HG02938 (cell line): ENCODE data around the gene IMPDH1.

Experiments used
- ATAC-seq: cut with Tn5 transposase; IDR thresholded peaks from one replicate; pipeline ENCODE4 v1.9.1; 2021; ENCODE audit warnings: mild to moderate bottlenecking, moderate library complexity; ENCODE audit not compliant: unreplicated experiment

The IMPDH1 gene

GRCh38 chr7:128435327-128435686 lies 25.5 kb upstream of the IMPDH1 start:
- ATAC-seq = no peak

DNA sequence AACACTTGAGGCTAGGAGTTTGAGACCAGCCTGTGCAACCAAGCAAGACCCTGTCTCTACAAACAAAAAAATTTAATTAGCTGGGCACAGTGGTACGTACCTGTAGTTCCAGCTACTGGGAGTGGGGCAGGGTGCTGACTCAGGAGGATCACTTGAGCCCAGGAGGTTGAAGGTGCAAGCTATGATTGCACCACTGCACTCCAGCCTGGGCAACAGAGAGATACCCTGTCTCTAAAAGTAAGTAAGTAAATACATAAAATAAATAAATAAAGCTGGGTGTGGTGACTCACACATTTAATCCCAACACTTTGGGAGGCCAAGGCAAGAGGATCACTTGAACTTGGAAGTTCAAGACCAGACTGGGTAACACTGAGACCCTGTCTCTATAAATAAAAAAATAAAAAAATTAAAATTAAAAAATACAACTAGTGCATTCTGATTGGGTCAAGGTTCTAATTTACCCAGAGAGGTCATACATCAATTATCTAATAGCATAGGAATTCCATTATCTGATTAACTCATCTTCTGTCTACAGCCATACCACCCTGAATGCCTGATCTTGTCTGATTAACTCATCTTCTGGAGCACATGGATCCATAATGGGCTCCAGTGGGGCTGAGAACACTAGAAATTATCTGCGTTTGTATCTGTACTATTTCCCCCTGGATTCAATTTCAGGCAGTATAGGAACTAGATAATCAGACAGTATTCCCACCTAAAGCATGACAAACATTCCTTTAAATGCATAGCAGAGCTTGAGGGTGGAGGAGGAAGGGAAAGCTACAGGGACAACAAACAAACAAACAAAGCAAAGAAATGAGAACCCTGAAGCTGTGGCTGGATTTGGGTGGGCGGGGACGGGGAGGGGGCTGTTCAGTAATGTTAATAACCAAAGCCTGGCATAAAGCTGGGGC lies 24.9 kb upstream of the IMPDH1 start:
- ATAC-seq = no peak

GRCh38 chr7:128431754-128432153 lies 22.0 kb upstream of the IMPDH1 start:
- no peak for ATAC-seq

DNA sequence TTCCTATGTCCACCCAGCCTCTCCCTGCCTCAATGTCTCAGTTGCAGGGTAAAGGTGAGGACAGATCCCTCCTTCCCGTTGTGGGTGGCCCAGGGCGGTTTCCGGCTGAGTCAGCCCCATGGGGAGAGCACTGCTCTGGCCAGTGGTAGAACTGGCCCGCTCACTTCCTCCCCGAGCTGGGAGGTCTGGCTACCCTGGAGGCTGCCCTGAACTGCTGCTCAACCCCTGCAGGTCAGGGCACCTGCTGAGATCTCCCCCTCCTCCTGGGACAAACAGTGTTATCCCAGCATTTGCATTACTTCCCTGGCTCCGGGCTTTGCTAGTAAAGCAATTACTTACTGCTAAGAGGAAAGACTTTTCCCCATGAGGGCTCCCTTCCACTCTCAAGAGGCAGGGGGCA lies 21.4 kb upstream of the IMPDH1 start:
- no peak for ATAC-seq

DNA sequence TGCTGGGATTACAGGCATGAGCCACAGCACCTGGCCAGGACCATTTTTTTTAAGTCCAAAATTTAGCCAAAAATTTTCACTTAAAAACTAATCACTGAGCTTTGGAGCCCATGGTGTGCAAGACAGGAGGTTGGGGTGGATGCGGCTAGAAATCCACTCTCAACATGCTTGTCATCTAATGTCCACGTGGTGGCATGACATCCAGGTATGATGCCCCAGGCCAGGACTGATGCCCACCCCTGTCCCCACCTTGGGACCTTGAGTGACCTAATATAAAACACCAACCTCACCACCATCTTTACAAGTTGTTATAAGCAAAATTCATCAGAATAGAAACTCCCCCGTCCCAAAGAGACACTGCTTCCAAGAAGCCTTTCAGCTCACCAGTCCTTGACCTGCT lies 20.4 kb upstream of the IMPDH1 start:
- no peak for ATAC-seq

GRCh38 chr7:128427289-128427891 lies 17.6 kb upstream of the IMPDH1 start:
- no peak for ATAC-seq

- no peak for ATAC-seq
These were observed 16.1 kb upstream of the IMPDH1 start for GRCh38 chr7:128425850-128426249.

DNA sequence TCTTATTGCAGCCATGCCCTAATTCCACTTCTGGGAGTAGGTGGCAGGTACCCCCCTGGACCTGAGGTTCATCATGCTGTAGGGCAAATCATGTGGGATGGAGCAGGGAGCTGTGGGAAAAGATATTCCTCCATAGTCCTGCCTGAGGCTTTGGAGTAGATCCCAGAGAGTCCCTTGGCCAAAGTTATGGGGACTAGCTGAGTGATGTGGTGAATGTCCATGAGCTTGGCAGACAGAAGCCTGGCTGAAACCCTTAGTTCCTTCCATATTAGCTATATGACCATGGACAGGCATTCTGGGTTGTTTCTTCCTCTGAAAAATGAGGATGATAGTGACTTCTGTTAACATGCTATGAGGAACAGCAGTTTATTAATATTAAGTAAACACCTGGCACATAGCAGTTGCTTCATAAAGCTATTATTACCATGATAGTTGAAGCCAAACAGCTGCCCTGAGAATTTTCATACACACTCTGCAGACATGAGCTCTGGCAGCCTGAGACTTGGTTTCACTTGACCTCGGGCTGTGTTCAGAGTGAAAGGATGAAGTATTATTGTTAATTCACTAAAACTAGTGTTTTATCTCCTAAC lies 15.0 kb upstream of the IMPDH1 start:
- ATAC-seq = no peak

DNA sequence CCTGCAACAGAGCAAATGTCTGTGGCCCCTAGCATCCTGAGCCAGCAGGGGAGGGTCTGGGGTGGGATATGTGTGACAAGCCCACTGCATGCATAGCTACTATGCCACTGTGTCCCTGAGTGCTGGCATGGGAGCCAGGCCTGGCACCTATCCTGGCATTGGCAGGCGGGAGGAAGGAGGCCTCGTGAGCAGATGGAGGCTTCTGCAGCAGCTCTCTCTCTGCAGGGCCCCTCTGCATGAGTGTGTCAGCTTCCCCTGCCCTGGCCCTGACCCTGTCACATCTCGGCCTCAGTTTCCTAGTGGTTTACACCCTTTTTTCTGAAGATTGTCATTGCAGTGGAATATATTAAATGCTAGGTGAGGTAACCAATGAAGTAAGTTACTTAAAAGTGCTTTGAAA lies 13.1 kb upstream of the IMPDH1 start:
- ATAC-seq = no peak

DNA sequence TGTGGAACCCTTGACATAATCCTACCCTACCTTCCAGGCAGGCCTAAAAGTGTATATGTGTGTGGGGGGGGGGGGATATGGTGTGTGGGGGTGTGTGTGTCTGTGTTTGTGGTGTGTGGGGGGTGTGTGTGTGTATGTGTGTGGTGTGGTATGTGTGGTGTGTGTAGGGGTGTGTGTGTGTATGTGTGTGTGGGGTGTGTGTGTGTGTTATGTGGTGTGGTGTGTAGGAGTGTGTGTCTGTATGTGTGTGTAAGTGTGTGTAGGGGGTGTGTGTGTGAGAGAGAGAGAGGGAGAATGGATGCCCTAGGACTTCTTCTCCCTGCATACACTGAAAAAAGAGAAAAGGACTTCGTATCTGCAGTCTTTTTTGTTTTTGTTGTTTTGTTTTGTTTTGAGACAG lies 12.3 kb upstream of the IMPDH1 start:
- no peak for ATAC-seq

DNA sequence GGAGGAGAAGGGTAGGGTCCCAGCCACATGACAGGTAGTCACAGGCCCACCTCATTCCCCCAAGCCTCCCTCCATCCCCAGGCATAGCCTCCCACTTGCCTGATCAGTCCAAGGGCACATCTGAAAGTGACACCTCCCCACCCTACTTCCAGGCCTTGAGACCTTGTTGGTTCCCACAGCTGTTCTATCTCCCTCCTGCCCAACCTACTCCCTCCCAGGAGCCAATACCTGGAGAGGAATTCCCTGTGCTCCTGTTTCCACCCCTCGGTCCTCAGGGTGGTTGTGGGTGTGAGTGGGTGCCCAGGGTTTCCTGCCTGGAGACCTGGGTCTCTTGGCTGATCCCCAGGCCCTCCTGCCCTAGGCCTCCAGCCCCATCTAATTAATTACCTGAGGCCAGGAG lies 11.6 kb upstream of the IMPDH1 start:
- ATAC-seq = no peak

GRCh38 chr7:128420773-128421172 lies 11.0 kb upstream of the IMPDH1 start:
- ATAC-seq = no peak

DNA sequence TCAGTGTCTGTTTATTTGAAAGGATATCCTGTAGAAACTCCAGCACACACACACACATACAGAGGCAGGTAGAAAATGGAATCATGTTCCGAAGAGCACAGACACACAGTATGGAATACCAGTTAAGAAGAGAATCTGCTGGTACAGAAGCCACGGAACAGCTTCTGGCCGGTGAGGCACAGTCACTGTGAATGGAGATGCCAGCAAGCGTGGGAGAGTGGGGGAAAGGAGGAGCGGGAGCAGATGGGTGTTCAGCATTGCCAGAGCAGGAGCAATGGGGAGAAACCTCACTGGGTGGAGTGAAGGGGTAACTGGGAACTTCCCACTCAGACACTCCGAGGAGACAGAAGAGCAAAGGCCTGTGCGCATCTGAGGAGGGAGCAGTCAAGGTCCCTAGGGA lies 9.5 kb upstream of the IMPDH1 start:
- ATAC-seq = no peak

- no peak for ATAC-seq
These were observed 7.3 kb upstream of the IMPDH1 start for GRCh38 chr7:128417071-128417470.

DNA sequence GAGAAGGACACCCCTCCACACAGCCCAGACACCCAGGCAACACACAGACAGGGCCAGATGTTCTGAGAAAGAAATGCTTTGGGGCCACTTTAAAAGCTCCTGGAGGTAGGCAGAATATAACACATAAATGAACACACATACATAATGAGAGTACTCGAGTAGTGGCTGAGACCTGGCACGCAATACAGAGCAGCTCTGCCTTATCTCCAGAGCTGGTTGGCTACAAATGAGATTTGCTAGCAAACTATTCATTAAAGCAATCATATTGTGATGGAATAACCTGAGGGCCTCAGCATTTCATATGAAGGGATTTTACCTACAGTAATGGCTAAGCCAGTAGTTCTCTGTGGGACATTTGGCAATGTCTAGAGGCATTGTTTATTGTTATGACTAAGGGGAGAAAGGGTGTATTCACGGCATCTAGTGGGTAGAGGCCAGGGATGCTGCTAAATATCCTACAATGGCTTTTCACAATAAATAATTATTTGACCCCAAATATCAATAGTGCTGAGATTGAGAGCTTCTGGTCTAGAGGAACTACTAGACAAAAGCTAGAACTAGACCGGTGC lies 5.5 kb upstream of the IMPDH1 start:
- no peak for ATAC-seq

DNA sequence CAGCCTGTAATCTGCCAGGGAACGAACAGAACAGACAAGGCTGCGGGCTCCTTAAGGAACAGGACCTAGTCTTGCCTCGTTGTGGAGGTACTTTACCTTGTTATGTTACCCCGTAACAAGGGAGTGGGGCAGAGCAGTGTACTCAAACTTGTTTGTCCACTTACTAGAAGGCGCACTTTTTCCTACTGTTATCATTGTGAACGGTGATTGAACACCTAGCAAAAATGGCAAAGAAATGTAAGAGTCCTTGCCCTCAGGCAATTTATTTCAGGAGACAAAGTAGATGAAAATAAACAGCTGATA lies 620 bp upstream of the IMPDH1 start:
- no peak for ATAC-seq

GRCh38 chr7:128408709-128409595 lies 830 bp downstream of the IMPDH1 start:
- ATAC-seq = no peak

- ATAC-seq = no peak
These were observed 1.8 kb downstream of the IMPDH1 start for GRCh38 chr7:128407751-128408708.

DNA sequence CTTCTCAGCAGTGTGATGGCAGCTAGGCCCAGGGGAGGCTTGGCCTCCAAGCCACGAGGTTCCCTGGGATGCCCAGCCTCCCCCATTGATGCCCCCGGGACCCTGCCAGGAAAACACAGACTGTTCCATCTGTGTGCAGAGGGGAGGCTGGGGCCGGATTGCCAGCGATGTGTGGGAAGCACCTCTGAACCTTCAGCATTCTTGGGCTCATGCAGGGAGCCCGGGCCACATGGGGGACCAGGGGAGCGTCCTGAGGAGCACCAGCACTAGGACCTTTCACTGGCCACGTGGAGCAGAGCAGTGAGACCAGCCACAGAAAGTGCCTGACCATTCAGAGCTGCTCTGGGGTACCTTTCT lies 2.6 kb downstream of the IMPDH1 start:
- ATAC-seq = no peak
